GM23338 (cell line): ENCODE results near the gene AGXT.

Source experiments
- CREB1 ChIP-seq: fragments of 250-450 bp; sonication (Bioruptor Pico); IDR thresholded peaks from 2 replicates; pipeline ENCODE4 v1.5.0; 2020; ENCODE audit warnings: low read depth, mild to moderate bottlenecking, moderate library complexity
- CTCF ChIP-seq, 2 experiments: fragments of 200-600 bp in 1 of 2; sonication (generic) in 1 of 2; conservative IDR thresholded peaks; 2 replicates each; pipeline versions ENCODE4 v1.5.1 to v1.6.1; 2016 to 2017; ENCODE audit warnings: antibody characterized with exemption in 2 of 2, low read depth in 2 of 2, mild to moderate bottlenecking in 2 of 2, moderate library complexity in 1 of 2
- EZH2 ChIP-seq: fragments of 200-600 bp; sonication (generic); IDR thresholded peaks from one replicate; pipeline ENCODE4 v1.8.0; 2017; ENCODE audit warnings: antibody characterized with exemption, mild to moderate bottlenecking, low read depth; ENCODE audit not compliant: unreplicated experiment
- EZH2phosphoT487 ChIP-seq: fragments of 200-600 bp; sonication (generic); IDR thresholded peaks from one replicate; pipeline ENCODE4 v1.8.1; 2018; ENCODE audit warnings: antibody characterized with exemption; ENCODE audit not compliant: unreplicated experiment
- JUNB ChIP-seq: IDR thresholded peaks from one replicate; pipeline ENCODE4 v1.6.1; 2016; ENCODE audit warnings: antibody characterized with exemption; ENCODE audit not compliant: unreplicated experiment
- POLR2AphosphoS5 ChIP-seq: IDR thresholded peaks from 2 replicates; pipeline ENCODE4 v1.6.1; 2016; ENCODE audit warnings: antibody characterized with exemption, low read depth
- STAT1 ChIP-seq: IDR thresholded peaks from one replicate; pipeline ENCODE4 v1.6.1; 2016; ENCODE audit warnings: antibody characterized with exemption; ENCODE audit not compliant: unreplicated experiment
- ZNF114 ChIP-seq: fragments of 250-450 bp; sonication (Bioruptor Pico); IDR thresholded peaks from 2 replicates; pipeline ENCODE4 v1.5.0; 2020; ENCODE audit warnings: mild to moderate bottlenecking, moderate library complexity
- ZNF331 ChIP-seq: fragments of 250-450 bp; sonication (Bioruptor Pico); IDR thresholded peaks from 2 replicates; pipeline ENCODE4 v1.5.0; 2020; ENCODE audit warnings: low read depth, mild to moderate bottlenecking, moderate library complexity
- ZNF462 ChIP-seq: fragments of 250-450 bp; sonication (Bioruptor Pico); IDR thresholded peaks from 2 replicates; pipeline ENCODE4 v1.5.0; 2020; ENCODE audit warnings: mild to moderate bottlenecking, moderate library complexity
- TF ChIP-seq, protein P1 (sequence below): IDR thresholded peaks from one replicate; pipeline ENCODE4 v1.6.1; 2018; ENCODE audit warnings: antibody characterized with exemption; ENCODE audit not compliant: unreplicated experiment
- TF ChIP-seq, protein P2 (sequence below): IDR thresholded peaks from 2 replicates; pipeline ENCODE4 v1.6.1; 2016; ENCODE audit warnings: antibody characterized with exemption

- TF ChIP-seq CTCF (conservative IDR thresholded peaks at IDR 0.05; ENCODE audit: low read depth in 2 of 2) = no peak; a peak in 1 of 4 replicates
- TF ChIP-seq EZH2 = no peak
- TF ChIP-seq POLR2AphosphoS5 = no peak
- no peak for TF ChIP-seq EZH2phosphoT487
- TF ChIP-seq, protein P1, sequence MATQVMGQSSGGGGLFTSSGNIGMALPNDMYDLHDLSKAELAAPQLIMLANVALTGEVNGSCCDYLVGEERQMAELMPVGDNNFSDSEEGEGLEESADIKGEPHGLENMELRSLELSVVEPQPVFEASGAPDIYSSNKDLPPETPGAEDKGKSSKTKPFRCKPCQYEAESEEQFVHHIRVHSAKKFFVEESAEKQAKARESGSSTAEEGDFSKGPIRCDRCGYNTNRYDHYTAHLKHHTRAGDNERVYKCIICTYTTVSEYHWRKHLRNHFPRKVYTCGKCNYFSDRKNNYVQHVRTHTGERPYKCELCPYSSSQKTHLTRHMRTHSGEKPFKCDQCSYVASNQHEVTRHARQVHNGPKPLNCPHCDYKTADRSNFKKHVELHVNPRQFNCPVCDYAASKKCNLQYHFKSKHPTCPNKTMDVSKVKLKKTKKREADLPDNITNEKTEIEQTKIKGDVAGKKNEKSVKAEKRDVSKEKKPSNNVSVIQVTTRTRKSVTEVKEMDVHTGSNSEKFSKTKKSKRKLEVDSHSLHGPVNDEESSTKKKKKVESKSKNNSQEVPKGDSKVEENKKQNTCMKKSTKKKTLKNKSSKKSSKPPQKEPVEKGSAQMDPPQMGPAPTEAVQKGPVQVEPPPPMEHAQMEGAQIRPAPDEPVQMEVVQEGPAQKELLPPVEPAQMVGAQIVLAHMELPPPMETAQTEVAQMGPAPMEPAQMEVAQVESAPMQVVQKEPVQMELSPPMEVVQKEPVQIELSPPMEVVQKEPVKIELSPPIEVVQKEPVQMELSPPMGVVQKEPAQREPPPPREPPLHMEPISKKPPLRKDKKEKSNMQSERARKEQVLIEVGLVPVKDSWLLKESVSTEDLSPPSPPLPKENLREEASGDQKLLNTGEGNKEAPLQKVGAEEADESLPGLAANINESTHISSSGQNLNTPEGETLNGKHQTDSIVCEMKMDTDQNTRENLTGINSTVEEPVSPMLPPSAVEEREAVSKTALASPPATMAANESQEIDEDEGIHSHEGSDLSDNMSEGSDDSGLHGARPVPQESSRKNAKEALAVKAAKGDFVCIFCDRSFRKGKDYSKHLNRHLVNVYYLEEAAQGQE = no peak
- no peak for TF ChIP-seq JUNB
- TF ChIP-seq CREB1 = no peak
- TF ChIP-seq, protein P2, sequence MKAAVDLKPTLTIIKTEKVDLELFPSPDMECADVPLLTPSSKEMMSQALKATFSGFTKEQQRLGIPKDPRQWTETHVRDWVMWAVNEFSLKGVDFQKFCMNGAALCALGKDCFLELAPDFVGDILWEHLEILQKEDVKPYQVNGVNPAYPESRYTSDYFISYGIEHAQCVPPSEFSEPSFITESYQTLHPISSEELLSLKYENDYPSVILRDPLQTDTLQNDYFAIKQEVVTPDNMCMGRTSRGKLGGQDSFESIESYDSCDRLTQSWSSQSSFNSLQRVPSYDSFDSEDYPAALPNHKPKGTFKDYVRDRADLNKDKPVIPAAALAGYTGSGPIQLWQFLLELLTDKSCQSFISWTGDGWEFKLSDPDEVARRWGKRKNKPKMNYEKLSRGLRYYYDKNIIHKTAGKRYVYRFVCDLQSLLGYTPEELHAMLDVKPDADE = no peak
- TF ChIP-seq ZNF331 (CRISPR knock-in tag) = no peak
- TF ChIP-seq ZNF114 = no peak
- TF ChIP-seq ZNF462 (CRISPR knock-in tag) = no peak
- no peak for TF ChIP-seq STAT1
These were observed 46.3 kb upstream of the AGXT start for GRCh38 chr2:240822280-240822847.
